Lower lobe of right lung (tissue), 2 donors: Measurements from ENCODE around the gene AMBRA1. TPM values are rescaled to one million over a fixed set of nuclear protein-coding genes. Genes with fewer than 3 reads are reported as not detected.

ENCODE experiments used
- ATAC-seq, 2 donors: fragments of 200-7000 bp; cut with Tn5 transposase; one replicate each; pipeline ENCODE4 v1.9.1; 2020 to 2022; ENCODE audit warnings: mild to moderate bottlenecking in 2 of 2, moderate library complexity in 2 of 2
- DNase-seq: peaks from one replicate; pipeline ENCODE4 v3.0.0-alpha.2; 2020
- H3K27ac ChIP-seq: fragments of 200-600 bp; one replicate; pipeline ENCODE4 v1.8.0; 2022
- H3K27me3 ChIP-seq: fragments of 200-600 bp; one replicate; pipeline ENCODE4 v1.8.0; 2022; ENCODE audit warnings: low read depth
- H3K36me3 ChIP-seq: fragments of 200-600 bp; one replicate; pipeline ENCODE4 v1.8.0; 2022; ENCODE audit warnings: mild to moderate bottlenecking
- H3K4me1 ChIP-seq: fragments of 200-600 bp; one replicate; pipeline ENCODE4 v1.8.0; 2022
- H3K4me3 ChIP-seq: fragments of 200-600 bp; one replicate; pipeline ENCODE4 v1.8.0; 2022; ENCODE audit warnings: mild to moderate bottlenecking
- H3K9me3 ChIP-seq: fragments of 200-600 bp; one replicate; pipeline ENCODE4 v1.8.0; 2022
- intact Hi-C: fragments of 100-400 bp; cut with DNase I; formaldehyde crosslinking; loops from one replicate; pipeline ENCODE4 v1.11.0; 2022
- total RNA-seq: library from RNA; stranded (reverse); fragmentation: NEBNext Ultra II Directional; extraction: Animal tissue kit (Norgen Biotek cat#: 25700); gene quantifications from one replicate; pipeline ENCODE4 v1.2.1, GENCODE V29; 2021
- TF ChIP-seq, protein P1 (sequence below): fragments of 200-600 bp; IDR thresholded peaks from one replicate; pipeline ENCODE4 v1.8.0; 2022; ENCODE audit warnings: antibody characterized with exemption, mild to moderate bottlenecking
- donor health status: DM: no; HTN: yes; CAD: no; lungs with severe emphysema.

The AMBRA1 gene
- total RNA-seq, 1 donor from 2014 or later: 39.9 TPM

DNA sequence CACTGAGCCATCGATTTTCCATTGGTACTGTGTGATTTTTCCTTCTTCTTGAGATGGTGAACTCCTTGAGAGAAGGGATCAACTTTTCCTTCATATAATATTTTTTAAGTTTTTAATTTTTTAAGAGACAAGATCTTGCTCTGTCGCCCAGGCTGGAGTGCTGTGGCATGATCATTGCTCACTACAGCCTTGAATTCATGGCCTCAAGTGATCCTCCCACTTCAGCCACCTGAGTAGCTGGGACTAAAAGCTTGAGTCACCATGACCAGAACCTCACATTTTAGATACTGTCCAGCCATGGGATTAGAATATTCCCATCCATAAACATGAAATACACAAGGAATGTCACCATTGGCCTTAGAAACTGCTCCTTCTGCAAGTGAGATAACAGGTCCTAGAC is 135.3 kb downstream of the AMBRA1 start:
- H3K4me3 ChIP-seq: no peak overlapping the region
- no peaks in the 10 kb centered on the region for H3K27me3 ChIP-seq
- no peak overlapping the region for H3K27ac ChIP-seq
- no peaks in the 10 kb centered on the region for H3K4me1 ChIP-seq
- DNase-seq: no peak
- ATAC-seq: no peak
- TF ChIP-seq, protein P1, sequence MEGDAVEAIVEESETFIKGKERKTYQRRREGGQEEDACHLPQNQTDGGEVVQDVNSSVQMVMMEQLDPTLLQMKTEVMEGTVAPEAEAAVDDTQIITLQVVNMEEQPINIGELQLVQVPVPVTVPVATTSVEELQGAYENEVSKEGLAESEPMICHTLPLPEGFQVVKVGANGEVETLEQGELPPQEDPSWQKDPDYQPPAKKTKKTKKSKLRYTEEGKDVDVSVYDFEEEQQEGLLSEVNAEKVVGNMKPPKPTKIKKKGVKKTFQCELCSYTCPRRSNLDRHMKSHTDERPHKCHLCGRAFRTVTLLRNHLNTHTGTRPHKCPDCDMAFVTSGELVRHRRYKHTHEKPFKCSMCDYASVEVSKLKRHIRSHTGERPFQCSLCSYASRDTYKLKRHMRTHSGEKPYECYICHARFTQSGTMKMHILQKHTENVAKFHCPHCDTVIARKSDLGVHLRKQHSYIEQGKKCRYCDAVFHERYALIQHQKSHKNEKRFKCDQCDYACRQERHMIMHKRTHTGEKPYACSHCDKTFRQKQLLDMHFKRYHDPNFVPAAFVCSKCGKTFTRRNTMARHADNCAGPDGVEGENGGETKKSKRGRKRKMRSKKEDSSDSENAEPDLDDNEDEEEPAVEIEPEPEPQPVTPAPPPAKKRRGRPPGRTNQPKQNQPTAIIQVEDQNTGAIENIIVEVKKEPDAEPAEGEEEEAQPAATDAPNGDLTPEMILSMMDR: no peak
- intact Hi-C loops: no loop called here
- no peaks in the 10 kb centered on the region for H3K36me3 ChIP-seq
- no peaks in the 10 kb centered on the region for H3K9me3 ChIP-seq

DNA sequence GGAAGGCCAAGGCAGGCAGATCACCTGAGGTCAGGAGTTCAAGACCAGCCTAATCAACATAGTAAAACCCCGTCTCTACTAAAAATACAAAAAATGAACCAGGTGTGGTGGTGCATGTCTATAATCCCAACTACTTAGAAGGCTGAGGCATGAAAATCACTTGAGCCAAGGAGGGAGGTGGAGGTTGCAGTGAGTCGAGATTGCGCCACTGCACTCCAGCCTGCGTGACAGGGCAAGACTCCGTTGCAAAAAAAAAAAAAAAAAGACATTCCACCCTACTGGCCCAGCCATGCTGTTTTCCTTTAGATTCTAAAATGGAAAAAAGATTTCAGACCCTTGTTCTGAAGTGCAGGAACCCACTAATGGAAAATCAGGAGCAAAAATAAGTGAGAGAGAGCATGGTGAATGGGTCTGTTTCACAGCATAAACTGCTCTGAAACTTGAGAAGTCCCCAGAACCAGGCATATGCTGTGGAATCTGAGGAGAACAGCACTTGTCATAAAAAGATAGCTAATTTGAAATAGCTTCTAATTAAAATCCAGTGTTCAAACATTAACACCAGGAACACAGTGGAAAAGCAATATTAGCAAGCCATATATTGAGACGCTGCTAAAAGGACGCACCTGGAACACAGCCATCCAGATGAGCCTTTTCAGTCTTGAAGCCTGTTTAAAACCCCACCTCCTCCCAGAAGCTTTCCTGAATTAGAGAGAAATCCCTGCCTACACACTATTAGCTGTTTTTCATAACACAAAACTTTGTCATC is 136.0 kb downstream of the AMBRA1 start:
- Histone ChIP-seq H3K9me3 (no peaks in the 10 kb centered on the region), H3K4me1 (no peaks in the 10 kb centered on the region), H3K27ac (no peak overlapping the region), H3K36me3 (no peaks in the 10 kb centered on the region), H3K27me3 (no peaks in the 10 kb centered on the region), H3K4me3 (no peak overlapping the region)
- TF ChIP-seq, protein P1: no peak
- DNase-seq: peak; percentile 77
- intact Hi-C loops: no loop called here
- peak; percentile 74 to 84 for ATAC-seq

DNA sequence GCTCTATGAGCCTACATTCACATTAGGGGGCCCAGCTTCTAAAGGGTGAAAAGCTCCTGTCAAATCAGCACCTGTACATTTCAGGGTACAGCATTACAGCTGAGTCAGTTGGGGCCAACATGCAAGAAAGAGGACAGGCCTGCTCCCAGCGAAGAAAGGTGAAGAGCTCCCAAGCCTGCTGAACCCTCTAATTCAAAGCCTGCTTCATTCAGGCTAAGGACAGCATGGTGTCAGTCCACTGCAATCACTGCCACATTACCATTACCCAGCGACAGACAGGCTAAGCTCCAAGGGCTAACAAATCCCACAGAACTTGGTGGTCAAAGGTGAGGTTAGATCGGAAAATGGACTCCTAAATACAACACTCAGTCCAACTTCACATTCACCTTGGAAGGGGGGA is 136.8 kb downstream of the AMBRA1 start:
- H3K27ac ChIP-seq: no peak overlapping the region
- DNase-seq (no peak), ATAC-seq (no peak)
- TF ChIP-seq, protein P1: no peak
- no peaks in the 10 kb centered on the region for H3K4me1 ChIP-seq
- no peaks in the 10 kb centered on the region for H3K36me3 ChIP-seq
- intact Hi-C loops: no loop called here
- H3K4me3 ChIP-seq: no peak overlapping the region
- no peaks in the 10 kb centered on the region for H3K27me3 ChIP-seq
- H3K9me3 ChIP-seq: no peaks in the 10 kb centered on the region

DNA sequence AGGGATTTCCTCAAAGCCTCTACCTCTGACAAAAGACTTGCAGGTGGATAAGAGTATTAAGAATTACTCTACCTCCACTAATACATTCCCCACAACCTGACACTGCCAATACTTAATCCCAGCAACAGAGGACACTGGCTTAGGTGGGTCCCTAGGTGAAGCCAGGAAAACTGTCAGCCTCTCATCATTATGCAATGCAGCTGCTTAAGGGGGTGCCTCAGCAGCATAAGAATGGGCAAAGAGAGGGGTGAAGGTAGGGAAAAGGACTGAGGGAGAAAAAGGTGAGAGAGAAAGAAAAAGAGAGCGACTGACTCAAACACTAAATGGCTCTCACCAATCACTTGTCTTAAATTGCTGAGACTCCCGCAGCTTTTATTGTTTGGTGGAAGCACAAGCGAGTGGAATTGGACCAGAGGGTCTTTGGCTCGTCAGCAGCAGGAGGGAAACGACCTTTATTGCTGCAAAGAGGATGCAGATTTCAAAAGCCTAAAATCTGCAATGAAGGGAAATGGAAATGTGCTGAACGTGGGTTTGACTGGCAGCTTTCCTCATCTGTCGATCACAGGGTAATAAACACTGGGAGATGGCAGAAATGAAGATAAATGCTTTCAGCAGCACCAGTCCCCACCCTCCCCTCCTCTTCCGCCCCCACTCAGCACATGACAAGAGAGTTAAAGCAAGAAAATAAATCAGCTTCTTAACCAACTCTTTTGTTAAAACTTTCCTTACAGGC is 137.4 kb downstream of the AMBRA1 start:
- H3K27ac ChIP-seq: no peak overlapping the region
- H3K4me1 ChIP-seq: no peaks in the 10 kb centered on the region
- no peak overlapping the region for H3K4me3 ChIP-seq
- ATAC-seq: no peak
- no peaks in the 10 kb centered on the region for H3K36me3 ChIP-seq
- H3K27me3 ChIP-seq: no peaks in the 10 kb centered on the region
- H3K9me3 ChIP-seq: no peaks in the 10 kb centered on the region
- TF ChIP-seq, protein P1: no peak
- DNase-seq: no peak
- intact Hi-C loops: no loop called here

DNA sequence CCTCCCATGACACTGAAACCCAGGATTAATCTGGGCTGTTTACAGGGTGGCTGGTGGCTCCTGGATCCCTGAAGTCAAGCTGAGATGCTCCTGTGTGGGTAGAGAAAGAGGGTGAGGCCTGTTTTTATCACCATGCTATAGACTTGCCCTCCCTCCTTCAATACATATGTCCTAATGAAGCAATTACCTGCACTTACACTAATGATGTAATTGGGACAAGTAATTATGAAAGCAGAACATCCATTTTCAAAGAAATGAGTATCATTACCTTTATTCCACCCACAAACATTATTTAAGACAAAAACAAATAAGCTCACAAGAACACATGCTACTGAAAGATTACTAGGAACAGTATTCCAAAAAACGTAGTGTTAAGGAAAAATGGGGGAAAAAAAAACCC is 138.0 kb downstream of the AMBRA1 start:
- intact Hi-C loops: no loop called here
- H3K9me3 ChIP-seq: no peaks in the 10 kb centered on the region
- TF ChIP-seq, protein P1: no peak

More for the DNA sequence above, 138.0 kb downstream of the AMBRA1 start:
- Histone ChIP-seq H3K4me1 (no peaks in the 10 kb centered on the region), H3K27me3 (no peaks in the 10 kb centered on the region), H3K27ac (no peak overlapping the region), H3K36me3 (no peaks in the 10 kb centered on the region), H3K4me3 (no peak overlapping the region)
- no peak for ATAC-seq
- DNase-seq: no peak
